Right lobe of liver (tissue), 4 donors: ENCODE measurements around the gene OPCML.

Experiments used
- POLR2A ChIP-seq: fragments of 450-650 bp; IDR thresholded peaks from one replicate; pipeline ENCODE4 v1.6.1; 2017; ENCODE audit warnings: antibody characterized with exemption, mild to moderate bottlenecking
- TF ChIP-seq, protein P1 (sequence below), 4 donors: fragments of 200-600 bp in 3 of 4; fragments of 450-650 bp in 1 of 4; IDR thresholded peaks; one replicate each; pipeline versions ENCODE4 v1.5.1 to v1.8.0; 2016 to 2022; ENCODE audit warnings: antibody characterized with exemption in 4 of 4, mild to moderate bottlenecking in 2 of 4
- donor health status: DM: no; HTN: no; CAD: no.
- donor health status: DM: no; HTN: no; CAD: no.
- donor health status: DM: no; HTN: yes; CAD: no.

DNA sequence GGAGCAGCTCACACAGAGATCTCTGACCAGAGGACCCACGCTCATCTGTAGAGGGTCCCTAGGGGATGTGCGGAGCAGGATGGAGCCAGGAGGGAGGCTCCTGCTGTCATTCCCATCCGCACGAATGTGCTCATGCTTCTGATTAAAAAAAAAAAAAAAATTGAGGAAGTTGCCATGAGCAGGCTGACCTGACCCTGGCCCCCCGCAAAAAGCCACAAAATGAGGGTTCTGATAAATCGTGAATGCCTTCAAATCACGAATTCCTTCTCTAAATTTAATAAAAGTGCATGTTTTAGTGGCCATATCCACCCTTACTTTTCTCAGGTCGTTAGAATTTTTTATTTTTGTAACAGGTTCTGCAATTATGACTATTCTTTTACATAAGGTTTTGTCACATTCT is 378.2 kb downstream of the OPCML start:
- TF ChIP-seq, protein P1, sequence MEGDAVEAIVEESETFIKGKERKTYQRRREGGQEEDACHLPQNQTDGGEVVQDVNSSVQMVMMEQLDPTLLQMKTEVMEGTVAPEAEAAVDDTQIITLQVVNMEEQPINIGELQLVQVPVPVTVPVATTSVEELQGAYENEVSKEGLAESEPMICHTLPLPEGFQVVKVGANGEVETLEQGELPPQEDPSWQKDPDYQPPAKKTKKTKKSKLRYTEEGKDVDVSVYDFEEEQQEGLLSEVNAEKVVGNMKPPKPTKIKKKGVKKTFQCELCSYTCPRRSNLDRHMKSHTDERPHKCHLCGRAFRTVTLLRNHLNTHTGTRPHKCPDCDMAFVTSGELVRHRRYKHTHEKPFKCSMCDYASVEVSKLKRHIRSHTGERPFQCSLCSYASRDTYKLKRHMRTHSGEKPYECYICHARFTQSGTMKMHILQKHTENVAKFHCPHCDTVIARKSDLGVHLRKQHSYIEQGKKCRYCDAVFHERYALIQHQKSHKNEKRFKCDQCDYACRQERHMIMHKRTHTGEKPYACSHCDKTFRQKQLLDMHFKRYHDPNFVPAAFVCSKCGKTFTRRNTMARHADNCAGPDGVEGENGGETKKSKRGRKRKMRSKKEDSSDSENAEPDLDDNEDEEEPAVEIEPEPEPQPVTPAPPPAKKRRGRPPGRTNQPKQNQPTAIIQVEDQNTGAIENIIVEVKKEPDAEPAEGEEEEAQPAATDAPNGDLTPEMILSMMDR (IDR thresholded peaks at IDR 0.05) = no peak
- no peak for TF ChIP-seq POLR2A
